Ishikawa (cell line): ENCODE measurements around the gene TBC1D1.

ENCODE experiments used
- CEBPB ChIP-seq: IDR thresholded peaks from 2 replicates; pipeline ENCODE4 v1.6.1; 2012
- EGR1 ChIP-seq: IDR thresholded peaks from 2 replicates; pipeline ENCODE4 v1.6.1; 2012
- EP300 ChIP-seq: IDR thresholded peaks from 2 replicates; pipeline ENCODE4 v1.6.1; 2012; ENCODE audit warnings: borderline replicate concordance
- FOXM1 ChIP-seq: IDR thresholded peaks from 2 replicates; pipeline ENCODE4 v1.6.1; 2012; ENCODE audit warnings: low read depth, borderline replicate concordance
- MAX ChIP-seq: IDR thresholded peaks from 2 replicates; pipeline ENCODE4 v1.6.1; 2012
- NFIC ChIP-seq: IDR thresholded peaks from 2 replicates; pipeline ENCODE4 v1.6.1; 2012
- RAD21 ChIP-seq: IDR thresholded peaks from 2 replicates; pipeline ENCODE4 v1.6.1; 2012; ENCODE audit warnings: low read depth
- REST ChIP-seq: IDR thresholded peaks from 2 replicates; pipeline ENCODE4 v1.6.1; 2012; ENCODE audit warnings: low read depth, mild to moderate bottlenecking
- TAF1 ChIP-seq: IDR thresholded peaks from 2 replicates; pipeline ENCODE4 v1.6.1; 2012; ENCODE audit warnings: low read depth, mild to moderate bottlenecking
- TCF12 ChIP-seq: IDR thresholded peaks from 2 replicates; pipeline ENCODE4 v1.6.1; 2012; ENCODE audit warnings: low read depth
- TEAD4 ChIP-seq: IDR thresholded peaks from 2 replicates; pipeline ENCODE4 v1.6.1; 2012
- USF1 ChIP-seq: IDR thresholded peaks from 2 replicates; pipeline ENCODE4 v1.6.1; 2012
- YY1 ChIP-seq: IDR thresholded peaks from 2 replicates; pipeline ENCODE4 v1.6.1; 2012; ENCODE audit warnings: low read depth
- ZBTB7A ChIP-seq: IDR thresholded peaks from 2 replicates; pipeline ENCODE4 v1.6.1; 2012; ENCODE audit warnings: low read depth

GRCh38 chr4:37908488-37909331, 17.8 kb downstream of the TBC1D1 start:
- TF ChIP-seq REST: no peak
- TF ChIP-seq TAF1: no peak
- no peak for TF ChIP-seq RAD21
- TF ChIP-seq YY1: no peak
- no peak for TF ChIP-seq MAX
- no peak for TF ChIP-seq NFIC
- no peak for TF ChIP-seq CEBPB
- no peak for TF ChIP-seq EGR1
- no peak for TF ChIP-seq EP300
- TF ChIP-seq FOXM1: no peak
- TF ChIP-seq TCF12: no peak
- TF ChIP-seq TEAD4: no peak
- TF ChIP-seq USF1: no peak
- no peak for TF ChIP-seq ZBTB7A
